HG02588 (cell line): ENCODE results near the gene ANXA10.
"Not testable (repeated sequence)": the region's sequence is repeated elsewhere in the genome, so short reads cannot be mapped to it uniquely, and the experiment has no call there.

Source experiments
- ATAC-seq: cut with Tn5 transposase; IDR thresholded peaks from one replicate; pipeline ENCODE4 v1.9.1; 2021; ENCODE audit warnings: mild to moderate bottlenecking, moderate library complexity; ENCODE audit not compliant: unreplicated experiment

The ANXA10 gene

DNA sequence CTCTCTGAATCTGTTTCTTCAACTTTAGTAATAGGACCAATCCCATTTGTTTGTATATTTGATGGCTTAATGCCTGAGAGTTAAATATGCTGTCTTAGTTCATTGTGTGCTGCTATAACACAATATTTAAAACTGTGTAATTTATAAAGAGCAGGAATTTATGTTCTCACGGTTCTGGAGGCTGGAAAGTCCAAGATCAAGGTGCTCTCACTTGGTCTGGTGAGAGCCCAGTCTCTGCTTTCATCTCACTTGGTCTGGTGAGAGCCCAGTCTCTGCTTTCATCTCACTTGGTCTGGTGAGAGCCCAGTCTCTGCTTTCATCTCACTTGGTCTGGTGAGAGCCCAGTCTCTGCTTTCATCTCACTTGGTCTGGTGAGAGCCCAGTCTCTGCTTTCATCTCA, 20.7 kb downstream of the ANXA10 start:
- not testable (repeated sequence) for ATAC-seq

DNA sequence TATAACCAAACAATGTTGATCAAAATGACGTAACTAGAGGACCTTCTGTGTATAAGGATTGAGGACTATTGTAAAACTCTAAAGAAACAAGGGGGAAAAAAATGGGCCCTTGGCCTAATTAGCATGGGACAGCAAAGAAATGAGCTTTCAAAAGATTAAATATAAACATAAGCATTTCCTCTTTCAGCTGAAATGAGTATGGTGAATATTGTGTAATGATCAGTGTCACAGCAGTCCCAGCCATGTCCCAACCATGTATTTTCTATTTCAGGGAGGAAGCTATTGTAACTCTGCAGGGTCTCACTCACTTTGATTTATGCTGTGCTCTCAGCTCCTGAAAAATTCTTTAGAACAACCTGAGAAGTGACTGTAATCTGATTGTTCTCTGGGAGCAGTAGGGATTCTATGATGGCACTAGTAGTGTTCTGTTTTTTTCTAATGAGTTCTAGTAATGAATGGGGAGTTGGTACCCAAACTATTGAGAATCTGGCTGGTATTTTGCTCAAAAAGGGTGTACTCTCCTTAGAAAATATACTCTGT, 25.8 kb downstream of the ANXA10 start:
- ATAC-seq: no peak

DNA sequence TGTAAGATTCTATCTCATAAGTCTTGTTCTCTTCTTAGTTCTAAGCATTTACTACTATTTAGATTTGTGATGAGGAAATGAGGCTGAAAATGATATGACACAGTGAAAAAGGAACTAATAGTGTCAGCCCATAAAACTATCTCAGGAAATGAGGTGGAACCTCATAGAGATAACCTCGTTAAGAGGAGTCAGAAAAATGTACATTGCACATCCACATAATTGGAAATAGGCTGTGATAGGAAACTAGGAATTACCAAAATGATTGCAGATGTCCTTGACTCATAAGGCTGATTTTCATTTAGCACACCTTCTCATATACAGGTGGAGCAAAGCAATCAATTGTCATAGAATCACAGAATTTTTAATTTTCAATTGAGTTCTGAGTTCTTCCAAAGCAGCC, 26.8 kb downstream of the ANXA10 start:
- no peak for ATAC-seq

DNA sequence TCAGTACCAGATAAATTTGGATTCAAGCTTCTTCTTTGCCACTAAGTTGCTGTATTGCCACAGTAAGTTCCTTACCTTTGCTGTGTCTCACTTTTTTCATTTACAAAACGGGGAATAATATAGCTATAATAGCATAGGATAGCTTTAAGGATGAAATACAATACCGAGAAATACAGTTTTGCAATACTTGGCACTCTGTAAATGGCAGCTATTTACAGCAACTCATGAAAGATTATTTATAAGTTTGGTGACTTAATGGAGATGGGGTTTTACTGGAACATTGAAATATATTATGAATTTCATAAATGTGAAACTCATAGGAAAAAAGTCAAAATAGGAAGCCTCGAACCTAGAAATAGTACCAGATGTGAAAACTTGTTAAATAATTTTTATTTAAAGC, 27.6 kb downstream of the ANXA10 start:
- ATAC-seq: no peak

DNA sequence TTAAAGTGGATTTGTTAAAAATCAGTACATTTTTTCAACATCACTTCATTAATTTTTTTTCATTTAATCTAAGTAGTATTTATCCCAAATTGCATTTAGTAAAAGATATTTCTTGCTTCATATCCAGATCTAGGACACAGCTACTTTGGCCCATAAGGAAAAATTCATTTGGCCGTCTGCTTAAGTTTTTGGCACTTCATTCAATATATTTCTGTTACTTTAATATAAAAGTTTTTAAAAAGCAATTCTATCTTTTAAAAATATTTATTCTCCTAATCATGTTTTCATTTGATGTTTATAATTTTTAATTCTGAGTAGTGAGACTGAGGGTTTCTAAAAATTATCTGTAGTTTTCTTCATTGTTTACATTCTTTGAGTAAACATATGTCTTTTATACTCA, 28.5 kb downstream of the ANXA10 start:
- no peak for ATAC-seq

DNA sequence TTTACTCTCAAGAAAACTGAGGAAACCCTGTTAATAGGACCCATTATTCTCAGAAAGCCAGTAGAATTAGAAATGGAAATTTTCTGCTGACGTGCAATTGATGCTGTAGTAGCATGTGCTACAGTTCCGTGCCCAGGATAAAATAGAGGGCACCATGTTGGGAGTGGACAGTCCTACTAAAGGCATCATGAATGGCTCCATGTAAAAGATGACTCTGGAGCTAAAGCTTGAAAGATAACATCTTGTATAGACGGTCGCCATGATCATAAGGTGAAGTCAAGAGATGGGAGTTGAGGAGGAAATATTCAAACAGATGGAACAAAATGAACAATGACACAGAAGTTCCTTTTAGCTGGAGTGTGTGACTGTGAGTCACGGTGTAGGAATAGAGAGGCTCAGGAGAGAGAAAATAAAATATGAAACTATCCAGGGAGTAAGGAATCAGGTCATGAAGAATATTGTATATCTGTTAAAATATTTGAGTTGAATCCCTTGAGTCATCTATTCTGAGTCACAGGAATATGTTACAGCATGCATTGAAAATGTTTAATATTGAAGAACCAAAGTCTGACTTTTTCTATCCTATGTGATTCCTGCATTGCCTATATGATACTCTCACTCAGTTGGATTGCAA, 31.8 kb downstream of the ANXA10 start:
- no peak for ATAC-seq

DNA sequence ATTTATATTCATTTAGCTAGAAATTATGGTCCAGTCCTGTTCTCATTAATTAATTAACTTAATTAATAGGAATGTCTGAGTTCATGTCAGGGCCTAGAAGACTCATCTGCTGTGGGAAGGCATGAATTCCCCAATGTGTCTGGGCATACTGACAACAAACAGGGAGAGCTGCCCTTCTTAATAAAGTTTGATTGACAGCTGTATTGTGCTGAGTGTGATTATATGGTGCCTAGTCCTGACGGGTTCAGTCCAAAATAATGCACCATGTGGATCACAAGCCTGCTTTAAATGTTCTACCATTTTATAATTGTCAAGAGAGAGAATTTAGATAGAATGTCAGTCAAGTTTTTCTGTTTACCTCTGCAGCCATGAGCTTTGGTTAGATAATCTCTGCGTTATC, 34.6 kb downstream of the ANXA10 start:
- no peak for ATAC-seq

DNA sequence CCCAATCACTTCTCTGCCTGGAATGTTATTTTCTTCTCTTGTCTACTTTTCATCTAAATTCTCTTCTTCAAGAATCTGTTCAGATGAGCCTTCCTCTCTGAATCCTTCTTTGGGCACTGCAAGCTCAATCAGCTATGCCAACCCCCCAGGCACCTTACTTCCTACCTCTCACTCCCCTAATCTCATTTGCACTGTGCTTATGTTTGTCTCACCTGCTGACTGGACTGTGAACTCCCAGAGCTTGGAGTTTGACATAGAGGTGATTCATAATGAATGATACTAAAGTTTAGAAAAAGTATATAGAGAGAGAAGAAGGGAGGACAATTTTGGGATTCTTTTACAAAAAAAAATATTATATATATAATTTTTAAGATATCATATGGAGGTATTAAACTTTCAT, 36.3 kb downstream of the ANXA10 start:
- no peak for ATAC-seq

DNA sequence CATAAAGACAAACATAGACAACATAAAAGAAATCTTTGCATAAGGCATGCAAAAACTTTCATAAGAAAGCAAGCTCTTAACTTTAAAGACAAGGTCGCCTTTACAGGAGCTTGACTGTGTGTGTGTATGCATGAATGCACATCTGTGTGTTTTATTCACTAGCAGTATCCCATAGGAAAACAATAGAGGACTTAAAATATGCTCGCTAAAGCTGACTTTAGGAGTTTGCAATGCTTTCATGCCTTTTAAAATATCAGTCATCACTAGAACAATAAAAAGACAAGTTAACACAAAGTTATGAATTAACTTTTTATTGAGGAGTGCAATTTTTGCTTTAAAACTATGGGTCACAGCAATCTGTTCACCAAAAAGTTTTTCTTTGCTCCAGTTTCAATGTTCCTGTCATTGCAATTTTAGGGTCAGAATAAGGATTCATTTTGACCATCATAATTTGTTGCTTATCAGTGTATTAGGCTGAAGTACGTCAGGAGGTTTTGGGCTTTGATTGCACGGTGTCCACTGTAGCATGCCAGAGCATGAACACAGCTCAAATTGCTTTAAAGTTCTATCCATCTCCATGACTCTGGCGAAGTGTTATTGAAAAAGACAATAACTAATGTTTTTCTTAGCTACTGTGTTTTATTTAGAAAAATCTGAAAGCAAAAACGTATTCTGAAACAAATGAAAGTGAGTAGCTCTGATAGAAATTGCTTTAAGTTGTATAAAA, 36.9 kb downstream of the ANXA10 start:
- ATAC-seq: no peak

DNA sequence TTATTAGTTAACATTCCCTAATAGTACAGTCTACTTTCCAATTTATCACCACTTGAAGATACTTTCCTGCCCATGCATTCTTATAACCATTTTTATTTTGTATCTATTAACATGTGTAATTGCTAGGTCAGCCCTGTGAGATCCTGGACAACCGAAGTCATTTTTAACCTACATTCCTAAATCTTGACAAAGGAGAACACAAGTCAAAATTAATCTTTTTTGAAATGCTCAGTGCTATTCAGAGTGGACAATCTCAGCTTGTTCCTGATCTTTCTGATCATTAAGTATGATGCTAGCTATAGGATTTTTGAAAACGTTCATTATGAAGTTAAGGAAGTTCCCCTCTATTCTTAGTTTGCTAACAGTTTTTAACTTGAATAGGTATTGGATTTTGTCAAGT, 37.5 kb downstream of the ANXA10 start:
- no peak for ATAC-seq

DNA sequence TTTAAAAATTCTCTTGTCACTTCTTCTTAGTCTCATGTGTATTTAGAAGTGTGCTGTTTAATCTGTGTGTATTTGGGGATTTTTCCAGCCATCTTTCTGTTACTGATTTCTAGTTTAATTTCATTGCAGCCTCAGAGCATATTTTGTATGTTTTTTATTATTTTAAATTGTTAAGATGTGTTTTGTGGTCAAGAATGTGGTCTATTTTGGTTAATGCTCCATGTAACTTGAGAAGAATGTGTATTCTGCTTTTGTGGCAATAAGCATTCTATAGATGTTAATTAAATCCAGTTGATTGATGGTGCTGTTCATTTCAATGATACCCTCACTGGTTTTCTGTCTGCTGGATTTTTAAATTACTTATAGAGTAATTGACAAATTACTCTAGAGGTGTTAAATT, 38.9 kb downstream of the ANXA10 start:
- no peak for ATAC-seq

DNA sequence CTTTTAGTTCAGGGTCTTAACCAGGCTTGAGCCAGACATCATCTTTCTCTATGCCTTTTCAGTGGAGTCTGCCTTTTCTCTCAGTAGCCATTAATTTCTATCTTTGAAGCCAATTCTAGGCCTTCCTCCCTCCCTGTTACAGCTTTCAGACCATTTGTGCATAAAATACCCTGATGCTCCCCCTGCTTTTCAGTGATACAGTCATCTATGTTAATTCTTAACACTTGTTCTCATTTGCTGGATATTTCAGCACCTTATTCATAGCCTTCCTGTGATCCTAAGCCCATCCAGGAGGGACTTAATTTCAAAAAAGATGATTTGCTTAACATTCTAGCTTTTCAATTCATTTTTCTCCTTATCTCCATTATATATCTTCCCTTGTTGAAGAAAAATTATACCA, 42.3 kb downstream of the ANXA10 start:
- no peak for ATAC-seq

DNA sequence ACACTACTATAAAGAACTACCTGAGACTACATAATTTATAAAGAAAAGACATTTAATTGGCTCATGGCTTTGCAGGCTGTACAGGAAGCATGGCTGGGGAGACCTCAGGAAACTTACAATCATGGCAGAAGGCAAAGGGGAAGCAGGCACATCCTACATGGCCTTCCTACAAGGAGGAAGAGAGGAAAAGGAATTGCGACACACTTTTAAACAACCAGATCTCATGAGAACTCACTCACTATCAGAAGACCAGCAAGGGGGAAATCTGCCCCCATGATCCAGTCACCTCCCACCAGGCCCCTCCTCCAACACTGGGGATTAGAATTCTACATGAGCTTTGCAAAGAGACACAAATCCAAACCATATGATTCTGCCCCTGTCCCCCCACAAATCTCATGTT, 43.5 kb downstream of the ANXA10 start:
- not testable (repeated sequence) for ATAC-seq

DNA sequence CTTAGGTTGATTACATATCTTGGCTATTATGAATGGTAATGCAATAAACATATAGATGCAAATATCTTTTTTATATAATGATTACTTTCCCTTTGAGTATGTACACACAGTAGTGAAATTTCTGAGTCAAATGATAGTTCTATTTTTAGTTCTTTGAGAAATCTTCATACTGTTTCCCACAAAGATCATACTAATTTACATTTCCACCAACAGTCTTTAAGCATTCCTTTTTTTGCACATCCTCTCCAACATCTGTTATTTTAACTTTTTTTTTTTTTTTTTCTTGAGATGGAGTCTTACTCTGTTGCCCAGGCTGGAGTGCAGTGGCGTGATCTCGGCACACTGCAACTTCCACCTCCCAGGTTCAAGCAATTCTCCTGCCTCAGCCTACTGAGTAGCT, 45.4 kb downstream of the ANXA10 start:
- not testable (repeated sequence) for ATAC-seq

DNA sequence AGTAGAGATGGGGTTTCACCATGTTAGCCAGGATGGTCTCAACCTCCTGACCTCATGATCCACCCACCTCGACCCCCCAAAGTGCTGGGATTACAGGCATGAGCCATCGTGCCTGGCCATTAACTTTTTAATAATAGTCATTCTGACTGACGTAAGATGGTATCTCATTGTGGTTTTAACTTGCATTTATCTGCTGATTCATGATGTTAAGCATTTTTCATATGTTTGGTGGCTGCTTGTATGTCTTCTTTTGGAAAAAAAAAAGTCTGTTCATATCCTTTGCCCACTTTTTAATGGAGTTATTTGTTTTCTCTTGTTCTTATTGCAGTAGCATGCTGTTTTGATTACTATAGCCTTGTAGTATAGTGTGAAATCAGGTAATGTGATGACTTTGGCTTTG, 45.8 kb downstream of the ANXA10 start:
- no peak for ATAC-seq

DNA sequence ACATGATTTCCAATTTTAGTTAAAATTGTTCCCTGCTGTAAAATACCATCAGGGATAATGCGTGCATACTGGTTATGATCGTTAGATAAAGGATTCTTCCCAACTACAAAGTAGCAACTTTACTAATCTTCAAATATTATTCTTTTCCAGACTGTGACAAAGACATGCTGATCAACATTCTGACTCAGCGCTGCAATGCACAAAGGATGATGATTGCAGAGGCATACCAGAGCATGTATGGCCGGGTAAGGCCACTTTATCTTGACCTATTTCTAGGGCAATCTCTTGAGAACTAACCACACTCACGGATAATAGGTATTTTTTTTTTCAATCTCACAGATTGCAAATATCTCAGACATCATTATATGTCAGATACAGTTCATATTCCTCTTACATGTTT, 47.0 kb downstream of the ANXA10 start:
- no peak for ATAC-seq

DNA sequence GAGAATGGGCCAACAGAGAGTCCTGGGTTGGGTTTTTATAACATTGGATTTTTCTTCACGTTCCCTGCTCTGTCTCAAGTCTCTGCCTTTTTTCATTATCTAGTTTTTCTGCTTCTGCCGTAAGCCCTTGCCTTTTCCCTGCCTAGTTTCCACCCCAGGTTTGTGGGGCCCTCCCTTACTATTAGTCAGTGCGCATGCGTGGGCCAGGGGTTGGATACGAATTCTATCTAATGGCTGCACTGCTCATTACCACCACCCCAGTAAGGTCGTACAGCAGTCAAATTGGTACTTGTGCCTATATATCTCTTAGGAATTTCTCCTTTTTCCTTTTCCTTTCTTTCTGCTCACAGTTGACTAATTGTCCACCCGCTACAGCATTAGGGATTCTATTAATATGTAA, 49.4 kb downstream of the ANXA10 start:
- ATAC-seq: no peak

DNA sequence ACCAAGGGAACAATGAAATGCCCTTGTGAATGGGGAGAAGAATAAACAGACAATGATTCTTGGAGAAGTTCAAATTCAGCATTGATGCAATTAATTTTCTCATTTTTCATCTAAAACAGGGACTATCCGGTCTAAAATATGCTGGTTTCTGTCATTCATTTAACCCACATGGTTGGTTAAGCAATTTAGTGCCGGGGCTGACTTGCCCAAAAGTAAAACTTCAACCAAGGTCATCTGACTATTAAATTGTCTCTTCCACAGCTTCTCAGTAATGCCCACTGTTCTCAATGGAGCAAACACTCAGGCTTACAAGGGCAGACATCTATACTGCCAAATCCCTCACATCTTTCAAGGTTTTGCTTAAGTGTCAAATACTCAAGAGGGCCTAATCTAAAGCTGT, 51.3 kb downstream of the ANXA10 start:
- no peak for ATAC-seq

DNA sequence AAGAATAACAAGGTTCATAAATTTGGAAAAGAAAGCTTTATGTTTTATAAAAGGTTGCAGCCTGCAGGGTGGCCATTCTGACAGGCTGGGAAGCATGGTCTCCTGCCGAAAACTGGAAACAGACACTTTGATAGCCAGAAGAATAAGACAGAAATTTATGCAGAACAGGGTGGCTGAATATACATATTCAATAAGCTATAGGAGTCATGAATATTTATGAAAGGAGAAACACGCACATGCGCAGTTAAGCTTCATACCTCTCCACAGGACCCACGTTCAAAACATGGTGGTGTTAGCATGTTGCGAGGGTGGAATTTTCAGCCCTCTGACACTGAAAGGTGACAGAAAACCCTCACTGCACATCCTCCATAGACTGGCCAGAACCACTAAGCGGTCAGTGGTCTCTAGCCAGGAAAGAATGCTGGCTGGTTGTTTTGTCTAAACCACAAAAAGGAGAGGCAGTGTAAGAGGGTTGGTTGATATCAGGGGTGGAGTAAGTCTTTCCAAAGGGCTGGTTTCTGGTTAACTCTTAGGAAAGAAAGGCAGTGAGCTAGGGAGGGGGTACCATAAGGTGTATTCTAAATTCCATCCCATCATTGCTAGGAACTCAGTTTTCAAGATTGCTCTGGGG, 58.2 kb downstream of the ANXA10 start:
- no peak for ATAC-seq

DNA sequence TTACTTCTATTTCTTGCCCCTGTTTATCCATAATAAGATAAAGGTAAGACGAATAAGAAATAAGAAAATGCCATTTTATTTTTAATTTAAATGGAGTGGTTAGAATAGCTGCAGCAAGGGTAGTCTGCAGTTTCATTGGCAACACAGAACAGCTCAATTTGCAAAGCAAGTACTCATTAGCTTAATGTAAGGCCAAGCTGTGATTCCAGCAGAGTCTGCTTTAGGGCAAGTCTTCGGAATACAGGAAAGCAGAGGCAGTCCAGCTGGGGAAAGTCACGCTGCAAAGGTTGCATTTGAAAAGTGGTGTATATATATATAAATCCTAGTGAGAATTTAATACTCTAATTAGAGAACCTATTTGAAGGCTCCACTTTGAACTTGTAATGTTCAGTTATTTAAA, 59.0 kb downstream of the ANXA10 start:
- no peak for ATAC-seq

DNA sequence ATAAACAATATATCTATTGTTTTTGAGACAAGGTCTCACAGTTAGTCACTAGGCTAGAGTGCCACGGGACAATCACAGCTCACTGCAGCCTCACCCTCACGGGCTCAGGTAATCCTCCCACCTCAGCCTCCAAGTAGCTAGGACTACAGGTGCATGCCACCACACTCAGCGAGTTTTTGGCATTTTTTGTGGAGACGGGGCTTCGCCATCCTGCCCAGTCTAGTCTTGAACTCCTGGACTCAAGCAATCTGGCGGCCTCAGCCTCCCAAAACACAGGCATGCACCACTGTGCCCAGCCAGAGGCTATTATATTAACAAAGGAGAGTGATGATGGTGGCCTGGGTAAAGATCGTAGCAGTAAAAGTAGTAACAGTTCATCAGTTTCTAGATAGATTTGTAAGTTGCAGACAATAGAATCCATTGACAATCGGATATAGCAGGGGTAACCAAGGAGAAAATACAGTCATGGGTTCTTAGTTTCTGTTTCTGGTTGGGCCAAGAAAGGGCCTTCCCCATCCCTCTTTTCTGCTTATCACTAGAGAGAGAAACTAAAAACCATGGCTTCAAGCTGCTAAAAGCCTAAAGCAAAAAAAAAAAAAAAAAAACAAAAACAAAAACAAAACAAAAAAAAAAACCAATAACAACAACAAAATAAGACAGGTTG, 60.6 kb downstream of the ANXA10 start:
- peak; percentile 49 for ATAC-seq
